D721Med (cell line): ENCODE results near the gene PCDHGA11.
"Not testable (repeated sequence)": the region's sequence is repeated elsewhere in the genome, so short reads cannot be mapped to it uniquely, and the experiment has no call there.

Experiments used
- DNase-seq: peaks from one replicate; pipeline ENCODE4 v3.0.0; 2011; ENCODE audit warnings: low spot score; ENCODE audit not compliant: insufficient read length
- FAIRE-seq: peaks from 2 replicates; lab custom pipeline; 2011; peaks lifted over from hg19 to GRCh38; lab: Jason Lieb, UNC
- TF ChIP-seq, protein P1 (sequence below): IDR thresholded peaks from 2 replicates; pipeline ENCODE4 v1.5.1; 2012; ENCODE audit warnings: mild to moderate bottlenecking, control low read depth; ENCODE audit not compliant: insufficient read depth; ENCODE audit errors: missing control alignments

Gene PCDHGA11

DNA sequence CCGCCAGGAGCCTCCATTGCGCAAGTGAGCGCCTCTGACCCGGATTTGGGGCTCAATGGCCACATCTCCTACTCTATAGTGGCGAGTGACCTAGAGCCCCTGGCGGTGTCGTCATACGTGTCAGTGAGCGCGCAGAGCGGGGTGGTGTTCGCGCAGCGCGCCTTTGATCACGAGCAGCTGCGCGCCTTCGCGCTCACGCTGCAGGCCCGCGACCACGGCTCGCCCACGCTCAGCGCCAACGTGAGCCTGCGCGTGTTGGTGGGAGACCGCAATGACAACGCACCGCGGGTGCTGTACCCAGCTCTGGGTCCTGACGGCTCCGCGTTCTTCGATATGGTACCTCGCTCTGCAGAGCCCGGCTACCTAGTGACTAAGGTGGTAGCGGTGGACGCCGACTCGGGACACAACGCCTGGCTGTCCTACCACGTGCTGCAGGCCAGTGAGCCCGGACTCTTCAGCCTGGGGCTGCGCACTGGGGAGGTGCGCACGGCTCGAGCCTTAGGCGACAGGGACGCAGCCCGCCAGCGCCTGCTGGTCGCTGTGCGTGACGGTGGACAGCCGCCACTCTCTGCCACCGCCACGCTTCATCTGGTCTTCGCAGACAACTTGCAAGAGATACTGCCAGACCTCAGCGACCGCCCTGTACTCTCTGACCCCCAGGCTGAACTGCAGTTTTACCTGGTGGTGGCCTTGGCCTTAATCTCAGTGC, 11.1 kb upstream of the PCDHGA11 start:
- DNase-seq (no peak), FAIRE-seq (no peak)

DNA sequence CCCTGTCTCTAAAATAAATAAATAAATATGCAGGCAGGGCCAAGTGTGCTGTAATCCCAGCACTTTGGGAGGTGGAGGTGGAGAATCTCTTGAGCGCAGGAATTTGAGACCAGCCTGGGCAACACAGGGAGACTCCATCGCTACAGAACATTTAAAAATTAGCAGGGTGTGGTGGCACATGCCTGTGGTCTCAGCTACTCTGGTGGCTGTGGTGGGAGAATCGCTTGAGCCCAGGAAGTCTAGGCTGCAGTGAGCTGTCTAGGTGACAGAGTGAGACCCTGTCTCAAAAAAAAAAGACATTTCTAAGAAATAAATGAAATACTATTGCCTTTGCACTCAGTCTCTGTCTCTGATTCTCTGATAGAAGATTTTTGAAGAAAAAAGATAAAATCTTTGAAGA, 9.3 kb upstream of the PCDHGA11 start:
- DNase-seq (no peak), FAIRE-seq (no peak)
- TF ChIP-seq, protein P1, sequence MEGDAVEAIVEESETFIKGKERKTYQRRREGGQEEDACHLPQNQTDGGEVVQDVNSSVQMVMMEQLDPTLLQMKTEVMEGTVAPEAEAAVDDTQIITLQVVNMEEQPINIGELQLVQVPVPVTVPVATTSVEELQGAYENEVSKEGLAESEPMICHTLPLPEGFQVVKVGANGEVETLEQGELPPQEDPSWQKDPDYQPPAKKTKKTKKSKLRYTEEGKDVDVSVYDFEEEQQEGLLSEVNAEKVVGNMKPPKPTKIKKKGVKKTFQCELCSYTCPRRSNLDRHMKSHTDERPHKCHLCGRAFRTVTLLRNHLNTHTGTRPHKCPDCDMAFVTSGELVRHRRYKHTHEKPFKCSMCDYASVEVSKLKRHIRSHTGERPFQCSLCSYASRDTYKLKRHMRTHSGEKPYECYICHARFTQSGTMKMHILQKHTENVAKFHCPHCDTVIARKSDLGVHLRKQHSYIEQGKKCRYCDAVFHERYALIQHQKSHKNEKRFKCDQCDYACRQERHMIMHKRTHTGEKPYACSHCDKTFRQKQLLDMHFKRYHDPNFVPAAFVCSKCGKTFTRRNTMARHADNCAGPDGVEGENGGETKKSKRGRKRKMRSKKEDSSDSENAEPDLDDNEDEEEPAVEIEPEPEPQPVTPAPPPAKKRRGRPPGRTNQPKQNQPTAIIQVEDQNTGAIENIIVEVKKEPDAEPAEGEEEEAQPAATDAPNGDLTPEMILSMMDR, result no peak

More for the DNA sequence above, 11.1 kb upstream of the PCDHGA11 start:
- TF ChIP-seq, protein P1, result no peak

DNA sequence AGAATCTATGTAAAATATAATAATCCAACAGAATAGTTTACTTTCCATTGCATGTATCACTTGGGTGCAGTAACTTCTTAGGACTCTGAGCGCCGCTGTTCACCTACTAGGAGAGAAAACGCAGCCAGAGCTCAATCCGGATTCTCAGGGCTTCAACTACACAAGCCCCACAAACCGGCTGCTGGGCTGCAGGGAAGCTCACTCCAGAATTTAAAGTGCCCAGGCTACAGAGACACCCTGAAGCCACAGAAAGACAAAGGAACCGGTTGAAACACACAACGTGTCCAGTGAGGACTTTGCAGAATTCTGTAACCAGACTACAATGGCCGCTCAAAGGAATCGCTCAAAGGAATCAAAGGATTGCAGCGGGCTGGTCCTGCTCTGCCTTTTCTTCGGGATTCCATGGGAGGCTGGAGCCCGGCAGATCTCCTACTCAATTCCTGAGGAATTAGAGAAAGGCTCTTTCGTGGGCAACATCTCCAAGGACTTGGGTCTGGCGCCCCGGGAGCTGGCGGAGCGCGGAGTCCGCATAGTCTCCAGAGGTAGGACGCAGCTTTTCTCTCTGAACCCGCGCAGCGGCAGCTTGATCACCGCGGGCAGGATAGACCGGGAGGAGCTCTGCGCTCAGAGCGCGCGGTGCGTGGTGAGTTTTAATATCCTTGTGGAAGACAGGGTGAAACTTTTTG, 7.9 kb upstream of the PCDHGA11 start, which contains the start of gene PCDHGA10:
PCDHGA10 (plus strand) TSS at position 134 of the 686 bp plus-strand sequence; CDS start at position 323, 189 bp downstream.
- TF ChIP-seq, protein P1, result no peak
- DNase-seq, result no peak
- no peak for FAIRE-seq

DNA sequence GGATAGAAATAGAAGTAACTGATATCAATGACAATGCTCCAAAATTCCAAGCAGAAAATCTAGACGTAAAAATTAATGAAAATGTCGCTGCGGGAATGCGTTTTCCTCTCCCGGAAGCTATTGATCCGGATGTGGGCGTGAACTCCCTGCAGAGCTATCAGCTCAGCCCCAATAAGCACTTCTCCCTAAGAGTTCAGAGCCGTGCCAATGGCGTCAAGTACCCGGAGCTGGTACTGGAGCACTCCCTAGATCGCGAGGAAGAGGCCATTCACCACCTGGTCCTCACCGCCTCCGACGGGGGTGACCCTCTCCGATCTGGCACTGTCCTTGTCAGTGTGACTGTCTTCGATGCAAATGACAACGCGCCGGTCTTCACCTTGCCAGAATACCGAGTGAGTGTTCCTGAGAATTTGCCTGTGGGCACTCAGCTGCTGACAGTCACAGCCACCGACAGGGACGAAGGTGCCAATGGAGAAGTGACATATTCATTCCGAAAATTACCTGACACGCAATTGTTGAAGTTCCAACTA, 7.2 kb upstream of the PCDHGA11 start:
- DNase-seq (no peak), FAIRE-seq (no peak)
- TF ChIP-seq, protein P1, result no peak

DNA sequence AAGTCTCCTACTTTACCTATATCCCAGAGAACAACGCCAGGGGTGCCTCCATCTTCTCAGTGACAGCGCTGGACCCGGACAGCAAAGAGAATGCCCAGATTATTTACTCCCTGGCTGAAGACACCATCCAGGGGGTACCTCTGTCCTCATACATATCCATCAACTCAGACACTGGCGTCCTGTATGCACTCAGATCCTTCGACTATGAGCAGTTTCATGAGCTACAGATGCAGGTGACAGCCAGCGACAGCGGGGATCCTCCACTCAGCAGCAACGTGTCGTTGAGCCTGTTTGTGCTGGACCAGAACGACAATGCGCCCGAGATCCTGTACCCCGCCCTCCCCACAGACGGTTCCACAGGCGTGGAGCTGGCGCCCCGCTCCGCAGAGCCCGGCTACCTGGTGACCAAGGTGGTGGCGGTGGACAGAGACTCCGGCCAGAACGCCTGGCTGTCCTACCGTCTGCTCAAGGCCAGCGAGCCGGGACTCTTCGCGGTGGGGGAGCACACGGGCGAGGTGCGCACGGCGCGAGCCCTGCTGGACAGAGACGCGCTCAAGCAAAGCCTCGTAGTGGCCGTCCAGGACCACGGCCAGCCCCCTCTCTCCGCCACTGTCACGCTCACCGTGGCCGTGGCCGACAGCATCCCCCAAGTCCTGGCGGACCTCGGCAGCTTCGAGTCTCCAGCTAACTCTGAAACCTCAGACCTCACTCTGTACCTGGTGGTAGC, 6.1 kb upstream of the PCDHGA11 start:
- not testable (repeated sequence) for DNase-seq, FAIRE-seq

DNA sequence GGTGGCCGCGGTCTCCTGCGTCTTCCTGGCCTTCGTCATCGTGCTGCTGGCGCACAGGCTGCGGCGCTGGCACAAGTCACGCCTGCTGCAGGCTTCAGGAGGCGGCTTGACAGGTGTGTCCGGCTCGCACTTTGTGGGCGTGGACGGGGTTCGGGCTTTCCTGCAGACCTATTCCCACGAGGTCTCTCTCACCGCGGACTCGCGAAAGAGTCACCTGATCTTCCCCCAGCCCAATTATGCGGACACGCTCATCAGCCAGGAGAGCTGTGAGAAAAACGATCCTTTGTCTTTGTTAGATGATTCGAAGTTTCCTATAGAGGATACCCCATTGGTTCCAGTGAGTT, 5.6 kb upstream of the PCDHGA11 start:
- FAIRE-seq, result not testable (repeated sequence)

DNA sequence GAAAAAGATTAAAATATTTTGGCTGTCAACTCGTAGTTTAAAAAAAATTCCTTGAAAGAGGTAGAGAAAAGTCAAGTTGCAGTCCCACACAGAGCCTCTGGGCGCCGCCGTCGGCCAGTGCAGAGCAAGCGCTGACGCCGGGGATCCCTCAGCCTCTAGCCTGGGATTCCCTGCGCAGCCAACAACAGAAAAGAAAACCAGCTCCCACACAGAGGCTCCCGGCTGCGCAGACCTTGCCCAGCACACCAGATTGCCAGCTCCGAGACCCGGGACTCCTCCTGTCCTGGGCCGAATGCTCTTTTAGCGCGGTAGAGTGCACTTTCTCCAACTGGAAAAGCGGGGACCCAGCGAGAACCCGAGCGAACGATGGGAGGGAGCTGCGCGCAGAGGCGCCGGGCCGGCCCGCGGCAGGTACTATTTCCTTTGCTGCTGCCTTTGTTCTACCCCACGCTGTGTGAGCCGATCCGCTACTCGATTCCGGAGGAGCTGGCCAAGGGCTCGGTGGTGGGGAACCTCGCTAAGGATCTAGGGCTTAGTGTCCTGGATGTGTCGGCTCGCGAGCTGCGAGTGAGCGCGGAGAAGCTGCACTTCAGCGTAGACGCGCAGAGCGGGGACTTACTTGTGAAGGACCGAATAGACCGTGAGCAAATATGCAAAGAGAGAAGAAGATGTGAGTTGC, 3.2 kb upstream of the PCDHGA11 start, which contains the start of gene PCDHGB7:
PCDHGB7 (plus strand) TSS at position 184 of the 679 bp plus-strand sequence; CDS start at position 367, 183 bp downstream.
- FAIRE-seq, DNase-seq: not testable (repeated sequence)

More for the DNA sequence above, 5.6 kb upstream of the PCDHGA11 start:
- DNase-seq, result not testable (repeated sequence)
